GM12878 (cell line): Measurements from ENCODE around the gene LAMA4.

ENCODE experiments used
- CTCF ChIP-seq, 3 experiments: IDR thresholded peaks in 2 of 3; conservative IDR thresholded peaks in 1 of 3; 2 replicates each; pipeline ENCODE4 v1.5.1; 2011; ENCODE audit warnings: low read depth in 3 of 3, low read length in 3 of 3, mild to moderate bottlenecking in 3 of 3, control low read depth in 2 of 3, moderate library complexity in 2 of 3, inconsistent platforms in 1 of 3, mixed read lengths in 1 of 3; ENCODE audit not compliant: control insufficient read depth in 2 of 3, insufficient read depth in 1 of 3; ENCODE audit errors: extremely low read depth in 1 of 3
- NR2C2 ChIP-seq: IDR thresholded peaks from 2 replicates; pipeline ENCODE4 v1.6.1; 2011; ENCODE audit warnings: borderline replicate concordance, low read depth; ENCODE audit not compliant: control insufficient read depth, insufficient read length
- POLR2A ChIP-seq: IDR thresholded peaks from 2 replicates; pipeline ENCODE4 v1.6.1; 2011; ENCODE audit warnings: low read depth, mild to moderate bottlenecking, low read length
- RCOR1 ChIP-seq: conservative IDR thresholded peaks from 2 replicates; pipeline ENCODE4 v1.6.1; 2012; ENCODE audit warnings: low read depth, low read length, improper control_type of control experiment
- SMARCA5 ChIP-seq: fragments of 450-650 bp; IDR thresholded peaks from 2 replicates; pipeline ENCODE4 v1.6.1; 2017; ENCODE audit warnings: mild to moderate bottlenecking
- SRF ChIP-seq, 2 experiments: IDR thresholded peaks; 2 replicates each; pipeline ENCODE4 v1.6.1; 2011; ENCODE audit warnings: low read depth in 2 of 2, low read length in 2 of 2, mild to moderate bottlenecking in 1 of 2, moderate library complexity in 1 of 2
- TAF1 ChIP-seq: IDR thresholded peaks from 2 replicates; pipeline ENCODE4 v1.6.1; 2011; ENCODE audit warnings: mild to moderate bottlenecking, low read depth, low read length, borderline replicate concordance
- TCF3 ChIP-seq: IDR thresholded peaks from 2 replicates; pipeline ENCODE4 v1.6.1; 2012; ENCODE audit warnings: low read depth, mild to moderate bottlenecking, low read length, borderline replicate concordance; ENCODE audit not compliant: insufficient read depth
- ZNF217 ChIP-seq: fragments of 450-650 bp; IDR thresholded peaks from 2 replicates; pipeline ENCODE4 v1.6.1; 2017; ENCODE audit warnings: antibody characterized with exemption, mild to moderate bottlenecking

- TF ChIP-seq SRF (IDR thresholded peaks at IDR 0.05; ENCODE audit: low read depth in 2 of 2, low read length in 2 of 2) (no peak), POLR2A (no peak), SMARCA5 (no peak), TAF1 (no peak), TCF3 (no peak), CTCF (IDR thresholded peaks at IDR 0.05 in 2 of 3, conservative IDR thresholded peaks at IDR 0.05 in 1 of 3; ENCODE audit: control insufficient read depth in 2 of 3, extremely low read depth in 1 of 3, insufficient read depth in 1 of 3, low read depth in 3 of 3, low read length in 3 of 3) (no peak), RCOR1 (no peak), ZNF217 (no peak), NR2C2 (no peak)
These were observed 172.8 kb downstream of the LAMA4 start for GRCh38 chr6:112081569-112081968.
